Measurements from ENCODE around the gene PIEZO2. TPM values are rescaled to one million over a fixed set of nuclear protein-coding genes. Genes with fewer than 3 reads are reported as not detected.

PIEZO2 gene
- total RNA-seq, 2 experiments from 2014 or later, result not detected

- no peak for DNase-seq
- H3K27ac Mint-ChIP-seq, result no peak overlapping the region
- no peaks in the 10 kb centered on the region for H3K4me1 ChIP-seq (ENCODE audit: insufficient read depth, low read length)
- H3K4me3 ChIP-seq (ENCODE audit: low read length), result no peak overlapping the region
- CTCF ChIA-PET, result no interaction called here
- H3K27me3 ChIP-seq (ENCODE audit: control insufficient read depth in 1 of 2, insufficient read depth in 2 of 2, low read length in 2 of 2), result no peaks in the 10 kb centered on the region
- no peak overlapping the region for H3K27ac ChIP-seq (ENCODE audit: low read depth in 1 of 2, low read length in 2 of 2)
- intact Hi-C loops (cut with DNase I, micrococcal nuclease), result no loop called here
- ATAC-seq (ENCODE audit: poor library complexity), result no peak
- no peaks in the 10 kb centered on the region for H3K36me3 ChIP-seq (ENCODE audit: insufficient read depth, low read length)
- no peaks in the 10 kb centered on the region for H3K4me1 Mint-ChIP-seq (ENCODE audit: low read depth)
- POLR2A ChIA-PET, result no interaction called here
- no peaks in the 10 kb centered on the region for H3K36me3 Mint-ChIP-seq (ENCODE audit: low read depth)
- TF ChIP-seq CTCF (IDR thresholded peaks at IDR 0.05), result no peak
- H3K27me3 Mint-ChIP-seq, result no peaks in the 10 kb centered on the region
- H3K4me3 Mint-ChIP-seq, result no peak overlapping the region
- no peaks in the 10 kb centered on the region for H3K9me3 ChIP-seq (ENCODE audit: control insufficient read depth in 1 of 2, insufficient read depth in 1 of 2, low read length in 2 of 2)
- no peaks in the 10 kb centered on the region for H3K9me3 Mint-ChIP-seq
Observed at GRCh38 chr18:10690035-10690329, 459.4 kb downstream of the PIEZO2 start.

- TF ChIP-seq CTCF (IDR thresholded peaks at IDR 0.05), result no peak
- Histone ChIP-seq H3K4me1 (ENCODE audit: insufficient read depth, low read length) (no peaks in the 10 kb centered on the region), H3K4me3 (ENCODE audit: low read length) (no peak overlapping the region), H3K27me3 (ENCODE audit: control insufficient read depth in 1 of 2, insufficient read depth in 2 of 2, low read length in 2 of 2) (no peaks in the 10 kb centered on the region), H3K36me3 (ENCODE audit: insufficient read depth, low read length) (no peaks in the 10 kb centered on the region), H3K27ac (ENCODE audit: low read depth in 1 of 2, low read length in 2 of 2) (no peak overlapping the region), H3K9me3 (ENCODE audit: control insufficient read depth in 1 of 2, insufficient read depth in 1 of 2, low read length in 2 of 2) (no peaks in the 10 kb centered on the region)
- H3K9me3 Mint-ChIP-seq, result no peaks in the 10 kb centered on the region
- no peak overlapping the region for H3K27ac Mint-ChIP-seq
- POLR2A ChIA-PET, result no interaction called here
- H3K4me1 Mint-ChIP-seq (ENCODE audit: low read depth), result no peaks in the 10 kb centered on the region
- intact Hi-C loops (cut with DNase I, micrococcal nuclease), result no loop called here
- no peak for ATAC-seq (ENCODE audit: poor library complexity)
- no peaks in the 10 kb centered on the region for H3K36me3 Mint-ChIP-seq (ENCODE audit: low read depth)
- no peaks in the 10 kb centered on the region for H3K27me3 Mint-ChIP-seq
- H3K4me3 Mint-ChIP-seq, result no peak overlapping the region
- CTCF ChIA-PET, result no interaction called here
- DNase-seq, result no peak
Observed at GRCh38 chr18:10689236-10690034, 459.9 kb downstream of the PIEZO2 start.

GRCh38 chr18:10688766-10689165 is 460.6 kb downstream of the PIEZO2 start:
- no peak for TF ChIP-seq CTCF (IDR thresholded peaks at IDR 0.05)
- Histone ChIP-seq H3K27me3 (ENCODE audit: control insufficient read depth in 1 of 2, insufficient read depth in 2 of 2, low read length in 2 of 2) (no peaks in the 10 kb centered on the region), H3K9me3 (ENCODE audit: control insufficient read depth in 1 of 2, insufficient read depth in 1 of 2, low read length in 2 of 2) (no peaks in the 10 kb centered on the region), H3K36me3 (ENCODE audit: insufficient read depth, low read length) (no peaks in the 10 kb centered on the region), H3K27ac (ENCODE audit: low read depth in 1 of 2, low read length in 2 of 2) (no peak overlapping the region), H3K4me1 (ENCODE audit: insufficient read depth, low read length) (no peaks in the 10 kb centered on the region), H3K4me3 (ENCODE audit: low read length) (no peak overlapping the region)
- no peak overlapping the region for H3K27ac Mint-ChIP-seq
- no peaks in the 10 kb centered on the region for H3K9me3 Mint-ChIP-seq
- CTCF ChIA-PET, result no interaction called here
- DNase-seq, result no peak
- POLR2A ChIA-PET, result no interaction called here
- H3K27me3 Mint-ChIP-seq, result no peaks in the 10 kb centered on the region
- no peaks in the 10 kb centered on the region for H3K4me1 Mint-ChIP-seq (ENCODE audit: low read depth)
- H3K36me3 Mint-ChIP-seq (ENCODE audit: low read depth), result no peaks in the 10 kb centered on the region
- H3K4me3 Mint-ChIP-seq, result no peak overlapping the region
- intact Hi-C loops (cut with DNase I, micrococcal nuclease), result no loop called here
- no peak for ATAC-seq (ENCODE audit: poor library complexity)

Measured in CD4-positive, alpha-beta T cell (primary cell).